HS-5 (cell line): ENCODE results near the gene ARSH.
A peak's percentile ranks its signal among the peaks of the same experiment; 100 is the strongest.
"Not testable (repeated sequence)": the region's sequence is repeated elsewhere in the genome, so short reads cannot be mapped to it uniquely, and the experiment has no call there.

Source experiments
- DNase-seq: peaks from one replicate; pipeline ENCODE4 v3.0.0-alpha.2; 2012; ENCODE audit warnings: low read depth

Gene ARSH

GRCh38 chrX:3006495-3006894, at the start of gene ARSH:
TSS of gene ARSH (plus strand) at chrX:3006546. CDS start at chrX:3006613, 67 bp downstream.
- no peak for DNase-seq

GRCh38 chrX:2958199-2958598, 48.1 kb upstream of the ARSH start:
- DNase-seq = no peak

- no peak for DNase-seq
These were observed 45.4 kb upstream of the ARSH start for GRCh38 chrX:2960861-2961515.

- no peak for DNase-seq
These were observed 44.0 kb upstream of the ARSH start for GRCh38 chrX:2962381-2962780.

- not testable (repeated sequence) for DNase-seq
These were observed 42.9 kb upstream of the ARSH start for GRCh38 chrX:2963449-2963848.

GRCh38 chrX:2963992-2964794, 42.2 kb upstream of the ARSH start:
- not testable (repeated sequence) for DNase-seq

- DNase-seq = no peak
These were observed 40.4 kb upstream of the ARSH start for GRCh38 chrX:2965965-2966364.

GRCh38 chrX:2967012-2967411, 39.3 kb upstream of the ARSH start:
- no peak for DNase-seq

GRCh38 chrX:2967584-2967983, 38.8 kb upstream of the ARSH start:
- DNase-seq = no peak

GRCh38 chrX:2967998-2968909, 38.1 kb upstream of the ARSH start:
- DNase-seq = peak; percentile 3

GRCh38 chrX:2969021-2969420, 37.3 kb upstream of the ARSH start:
- no peak for DNase-seq

- no peak for DNase-seq
These were observed 34.0 kb upstream of the ARSH start for GRCh38 chrX:2972391-2972790.

GRCh38 chrX:2974961-2975360, 31.4 kb upstream of the ARSH start:
- no peak for DNase-seq

- DNase-seq = not testable (repeated sequence)
These were observed 27.7 kb upstream of the ARSH start for GRCh38 chrX:2978639-2979038.

- DNase-seq = no peak
These were observed 22.0 kb upstream of the ARSH start for GRCh38 chrX:2984342-2984741.

GRCh38 chrX:2989565-2989964, 16.8 kb upstream of the ARSH start:
- DNase-seq = no peak

- no peak for DNase-seq
These were observed 4.2 kb downstream of the ARSH start for GRCh38 chrX:3010532-3010931.

GRCh38 chrX:3017492-3017891, 11.1 kb downstream of the ARSH start:
- no peak for DNase-seq

- no peak for DNase-seq
These were observed 17.8 kb downstream of the ARSH start for GRCh38 chrX:3024176-3024575.

- no peak for DNase-seq
These were observed 19.9 kb downstream of the ARSH start for GRCh38 chrX:3026074-3026815.

- DNase-seq = no peak
These were observed 22.8 kb downstream of the ARSH start for GRCh38 chrX:3029129-3029528.

GRCh38 chrX:3037218-3037617, 30.9 kb downstream of the ARSH start:
- no peak for DNase-seq
